Astrocyte (in vitro differentiated cells and primary cell): ENCODE data around the gene CTSW.

Experiments
- CTCF ChIP-seq: IDR thresholded peaks from 2 replicates; pipeline ENCODE4 v1.5.1; 2011; ENCODE audit warnings: low read depth, mild to moderate bottlenecking, inconsistent platforms, low read length, moderate library complexity; ENCODE audit not compliant: insufficient read depth
- EZH2 ChIP-seq: IDR thresholded peaks from 2 replicates; pipeline ENCODE4 v1.6.1; 2012; ENCODE audit warnings: mild to moderate bottlenecking, low read length, inconsistent platforms; ENCODE audit not compliant: insufficient read depth

GRCh38 chr11:65865550-65866172 is 14.0 kb upstream of the CTSW start:
- TF ChIP-seq CTCF = no peak
- TF ChIP-seq EZH2 = no peak
